Lung (tissue), 12 donors: ENCODE measurements around the gene MAP7. TPM values are rescaled to one million over a fixed set of nuclear protein-coding genes. Genes with fewer than 3 reads are reported as not detected.

ENCODE experiments used
- ATAC-seq: fragments of 200-7000 bp; cut with Tn5 transposase; one replicate; pipeline ENCODE4 v1.9.1; 2020; ENCODE audit warnings: moderate number of reproducible peaks; ENCODE audit not compliant: insufficient read depth, low FRiP score
- DNase-seq, 3 donors: peaks; one replicate each; pipeline ENCODE4 v3.0.0-alpha.2; 2013 to 2017
- H3K27ac ChIP-seq, 2 donors: one replicate each; pipeline ENCODE4 v1.5.1; 2013; ENCODE audit warnings: mild to moderate bottlenecking in 2 of 2, moderate library complexity in 2 of 2, control low read depth in 1 of 2, inconsistent platforms in 1 of 2, low read depth in 1 of 2, low read length in 1 of 2
- H3K27me3 ChIP-seq, 3 donors: one replicate each; pipeline ENCODE4 v1.5.1; 2013; ENCODE audit warnings: low read length in 2 of 3; ENCODE audit not compliant: control insufficient read depth in 3 of 3, insufficient read depth in 3 of 3
- H3K36me3 ChIP-seq, 4 donors: one replicate each; pipeline ENCODE4 v1.5.1; 2013; ENCODE audit warnings: low read length in 4 of 4, mild to moderate bottlenecking in 1 of 4, moderate library complexity in 1 of 4; ENCODE audit not compliant: control insufficient read depth in 4 of 4, insufficient read depth in 4 of 4
- H3K4me1 ChIP-seq, 5 donors: one replicate each; pipeline ENCODE4 v1.5.1; 2013; ENCODE audit warnings: low read length in 5 of 5, mild to moderate bottlenecking in 2 of 5, moderate library complexity in 1 of 5; ENCODE audit not compliant: control insufficient read depth in 5 of 5, insufficient read depth in 5 of 5
- H3K4me3 ChIP-seq: one replicate; pipeline ENCODE4 v1.5.1; 2013; ENCODE audit warnings: mild to moderate bottlenecking, control low read depth, moderate library complexity
- H3K9ac ChIP-seq, 2 donors: one replicate each; pipeline ENCODE4 v1.5.1; 2013; ENCODE audit warnings: low read length in 2 of 2, control low read depth in 1 of 2; ENCODE audit not compliant: insufficient read depth in 1 of 2
- H3K9me3 ChIP-seq, 4 donors: one replicate each; pipeline ENCODE4 v1.5.1; 2013; ENCODE audit warnings: low read length in 3 of 4, mild to moderate bottlenecking in 1 of 4, moderate library complexity in 1 of 4; ENCODE audit not compliant: control insufficient read depth in 4 of 4, insufficient read depth in 3 of 4
- CTCF ChIP-seq: IDR thresholded peaks from 2 replicates; pipeline ENCODE4 v1.5.1; 2012; ENCODE audit warnings: mild to moderate bottlenecking; ENCODE audit errors: control extremely low read depth, extremely low read depth
- WGBS, 2 donors: extraction: QIAGEN DNeasy Blood & Tissue Kit; methylation state at CpG; one replicate each; pipeline ENCODE4 v1.1.7; 2013; 5-methylcytosine and 5-hydroxymethylcytosine counted together
- polyA plus RNA-seq, 2 donors: library from polyadenylated mRNA; stranded (reverse); fragments of 200-250 nt; gene quantifications; one replicate each; pipeline ENCODE4 v1.2.1, GENCODE V29; 2013
- total RNA-seq, 2 donors: library from RNA; depleted of rRNA in 1 of 2; stranded (reverse); fragments of >200 nt in 1 of 2; gene quantifications; one replicate each; pipeline ENCODE4 v1.2.1, GENCODE V29; 2014 to 2021
- donor health status: control.
- donor health status: control.
- donor health status: Bipolar disorder and iron deficiency.
- donor health status: healthy.
- donor health status: DM: yes; HTN: yes; CAD: no.

MAP7 gene
- total and polyA plus RNA-seq, 4 donors = 8.4 to 23.4 (median 12.3) TPM

- Histone ChIP-seq H3K4me3 (no peak overlapping the region), H3K27me3 (no peaks in the 10 kb centered on the region), H3K9ac (no peak overlapping the region), H3K4me1 (no peaks in the 10 kb centered on the region), H3K36me3 (peaks cover 0 to 5% (median 1%) of the 10 kb centered on the region in 4 donors), H3K27ac (no peak overlapping the region), H3K9me3 (peaks cover 0 to 7% (median 1%) of the 10 kb centered on the region in 4 donors)
- WGBS, 2 donors = 23 to 44% methylated on average over 2 of the region's 2 CpGs
- no peak for ATAC-seq
- DNase-seq = no peak
- TF ChIP-seq CTCF = no peak
These were observed 16.6 kb upstream of the MAP7 start for GRCh38 chr6:136566851-136567250.

GRCh38 chr6:136566007-136566487 lies 15.8 kb upstream of the MAP7 start:
- peaks cover 0 to 2% (median under 1%) of the 10 kb centered on the region in 4 donors for H3K9me3 ChIP-seq
- 46 to 75% methylated on average over 6 of the region's 6 CpGs for WGBS, 2 donors
- H3K9ac ChIP-seq = no peak overlapping the region
- no peak overlapping the region for H3K4me3 ChIP-seq
- no peak for TF ChIP-seq CTCF
- DNase-seq (no peak), ATAC-seq (no peak)
- no peaks in the 10 kb centered on the region for H3K4me1 ChIP-seq
- no peaks in the 10 kb centered on the region for H3K27me3 ChIP-seq
- H3K36me3 ChIP-seq = peaks cover 0 to 7% (median 0%) of the 10 kb centered on the region in 4 donors
- no peak overlapping the region for H3K27ac ChIP-seq

GRCh38 chr6:136564180-136564579 lies 14.0 kb upstream of the MAP7 start:
- Histone ChIP-seq H3K27me3 (no peaks in the 10 kb centered on the region), H3K4me3 (no peak overlapping the region), H3K27ac (no peak overlapping the region), H3K36me3 (peaks cover 0 to 8% (median 0%) of the 10 kb centered on the region in 4 donors), H3K4me1 (no peaks in the 10 kb centered on the region), H3K9ac (no peak overlapping the region), H3K9me3 (no peaks in the 10 kb centered on the region)
- TF ChIP-seq CTCF = no peak
- WGBS, 2 donors = 48 to 74% methylated on average over 1 of the region's 1 CpG
- no peak for DNase-seq
- ATAC-seq = no peak
